Measurements from ENCODE around the gene NUMA1.
A peak's percentile ranks its signal among the peaks of the same experiment; 100 is the strongest.

The NUMA1 gene

DNA sequence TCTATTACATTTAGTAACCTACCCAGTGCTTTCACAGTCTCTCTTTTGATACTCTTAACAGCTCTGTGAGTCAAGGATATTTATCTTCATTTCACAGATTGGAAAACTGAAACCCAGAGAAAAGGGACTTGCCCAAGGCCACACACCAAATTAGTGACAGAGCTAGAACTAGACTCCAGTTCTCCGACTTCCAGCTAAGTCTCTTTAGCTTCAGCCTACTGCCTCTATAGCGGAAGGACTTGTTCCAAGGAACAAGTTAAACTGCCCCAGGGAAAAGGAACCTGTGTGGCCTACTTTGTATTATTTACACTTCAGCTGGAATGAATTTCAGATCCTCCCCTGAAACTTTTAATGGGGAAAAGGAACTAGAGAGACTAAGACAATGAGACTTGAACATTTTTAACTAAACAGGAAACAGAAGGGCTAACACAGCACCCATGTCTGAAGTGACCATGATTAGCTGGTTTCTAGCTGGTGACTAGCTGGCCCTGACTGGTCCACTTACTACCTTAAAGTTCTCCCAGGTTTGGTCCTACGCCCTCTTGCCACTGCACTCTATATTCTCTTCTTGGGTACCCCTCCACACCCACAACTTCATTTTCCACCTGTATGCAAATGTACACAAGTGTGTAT lies 1.6 kb upstream of the NUMA1 start:
- peak overlapping the region; percentile 85 for H3K4me2 ChIP-seq

DNA sequence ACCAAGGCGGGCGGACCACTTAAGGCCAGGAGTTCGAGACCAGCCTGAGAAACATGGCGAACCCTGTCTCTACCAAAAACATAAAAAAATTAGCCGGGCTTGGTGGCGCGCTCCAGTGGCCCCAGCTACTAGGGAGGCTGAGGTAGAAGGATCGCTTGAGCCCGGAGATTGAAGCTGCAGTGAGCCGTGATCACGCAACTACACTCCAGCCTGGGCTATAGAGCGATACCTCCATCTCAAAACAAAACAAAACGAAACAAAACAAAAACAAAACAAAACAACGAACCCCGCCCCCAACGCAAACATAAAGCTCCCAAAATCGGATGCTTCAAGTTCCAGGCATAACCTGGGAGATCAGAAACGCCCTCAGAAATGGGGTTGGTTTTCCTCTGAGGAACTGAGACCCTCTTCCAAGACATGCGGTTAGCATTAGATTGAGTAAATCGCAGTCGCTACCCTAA lies 872 bp upstream of the NUMA1 start:
- Histone ChIP-seq H3K36me3 (peaks cover 5% of the 10 kb centered on the region), H3K9me3 (no peaks in the 10 kb centered on the region), H3K9ac (peak overlapping the region; percentile 69)

More for the DNA sequence above, 1.6 kb upstream of the NUMA1 start:
- H4K20me1 ChIP-seq = peaks cover 26% of the 10 kb centered on the region
- no peaks in the 10 kb centered on the region for H3K27me3 ChIP-seq
- H3K27ac ChIP-seq = 0 out of 2 replicates have a peak overlapping the region, but pooled peaks have one; percentile 20
- H3K4me1 ChIP-seq = peaks cover 45% of the 10 kb centered on the region
- H3K9ac ChIP-seq = no peak overlapping the region
- no peaks in the 10 kb centered on the region; the same call in 1 of the 2 replicates for H3K36me3 ChIP-seq
- H3K9me3 ChIP-seq = no peaks in the 10 kb centered on the region
- no peak overlapping the region for H3K4me3 ChIP-seq
- no peak for TF ChIP-seq Cebpa-rat (IDR thresholded peaks at IDR 0.05)

DNA sequence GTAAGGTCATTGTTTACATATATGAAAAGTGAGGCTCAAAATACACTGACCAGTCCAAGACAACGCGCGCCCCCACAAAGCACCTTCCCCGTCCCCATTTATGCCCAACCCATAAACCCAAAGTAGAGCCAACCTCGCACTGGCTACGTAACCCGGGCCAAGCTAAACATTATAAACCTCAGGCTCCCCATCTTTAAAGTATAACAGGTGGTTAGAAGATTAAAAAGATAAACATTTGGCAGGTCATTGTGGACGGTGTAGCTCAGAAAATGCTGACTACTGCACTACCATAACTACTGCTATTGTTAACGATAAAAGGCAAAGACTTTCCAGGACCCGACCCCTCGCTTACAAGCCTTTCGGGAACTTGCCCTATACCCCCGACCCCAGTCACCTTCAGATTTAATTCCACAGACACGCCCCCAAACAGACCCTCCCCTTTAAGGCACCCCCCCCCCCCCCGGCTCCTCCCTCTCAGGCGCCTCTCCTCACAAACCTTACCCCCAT lies 470 bp downstream of the NUMA1 start:
- Histone ChIP-seq H3K27ac (peak overlapping the region; percentile 83; the same call in 1 of the 2 replicates), H3K36me3 (peaks cover 17% of the 10 kb centered on the region), H3K9me3 (no peaks in the 10 kb centered on the region), H4K20me1 (peaks cover 36% of the 10 kb centered on the region), H3K4me3 (peak overlapping the region; percentile 81), H3K4me1 (peaks cover 53% of the 10 kb centered on the region), H3K9ac (peak overlapping the region; percentile 86), H3K27me3 (no peaks in the 10 kb centered on the region), H3K4me2 (peak overlapping the region; percentile 91)
- no peak for TF ChIP-seq Cebpa-rat (IDR thresholded peaks at IDR 0.05)

More for the DNA sequence above, 872 bp upstream of the NUMA1 start:
- Histone ChIP-seq H3K4me2 (peak overlapping the region; percentile 85), H3K4me1 (peaks cover 46% of the 10 kb centered on the region), H3K27me3 (no peaks in the 10 kb centered on the region), H3K27ac (peak overlapping the region; percentile 75), H3K4me3 (peak overlapping the region; percentile 81), H4K20me1 (peaks cover 30% of the 10 kb centered on the region)
- no peak for TF ChIP-seq Cebpa-rat (IDR thresholded peaks at IDR 0.05)

DNA sequence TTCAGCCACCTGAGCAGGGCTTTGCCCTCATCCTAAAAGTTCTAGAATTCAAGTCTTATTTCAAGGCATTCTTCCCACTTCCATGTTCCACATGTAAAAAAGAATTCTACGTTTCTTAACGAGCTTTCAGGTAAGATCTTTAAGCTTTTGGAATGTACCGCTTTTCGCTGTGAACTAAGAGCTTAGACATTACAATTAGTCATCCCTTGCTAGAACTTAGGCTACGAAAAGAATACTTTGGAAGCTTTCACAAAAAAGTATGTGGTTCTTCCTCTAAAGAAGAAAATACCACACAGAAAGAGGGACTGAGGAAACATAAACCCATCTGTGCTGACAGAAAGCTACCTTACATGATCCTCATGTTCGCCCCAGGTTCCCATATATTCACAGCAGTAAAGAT lies 1.9 kb downstream of the NUMA1 start:
- Histone ChIP-seq H3K4me1 (peaks cover 56% of the 10 kb centered on the region), H3K4me3 (no peak overlapping the region), H3K27me3 (no peaks in the 10 kb centered on the region), H4K20me1 (peaks cover 49% of the 10 kb centered on the region), H3K9me3 (no peaks in the 10 kb centered on the region), H3K36me3 (peaks cover 28% of the 10 kb centered on the region), H3K9ac (peak overlapping the region; percentile 86), H3K4me2 (peak overlapping the region; percentile 91), H3K27ac (no peak overlapping the region)
- TF ChIP-seq Cebpa-rat (IDR thresholded peaks at IDR 0.05) = no peak

DNA sequence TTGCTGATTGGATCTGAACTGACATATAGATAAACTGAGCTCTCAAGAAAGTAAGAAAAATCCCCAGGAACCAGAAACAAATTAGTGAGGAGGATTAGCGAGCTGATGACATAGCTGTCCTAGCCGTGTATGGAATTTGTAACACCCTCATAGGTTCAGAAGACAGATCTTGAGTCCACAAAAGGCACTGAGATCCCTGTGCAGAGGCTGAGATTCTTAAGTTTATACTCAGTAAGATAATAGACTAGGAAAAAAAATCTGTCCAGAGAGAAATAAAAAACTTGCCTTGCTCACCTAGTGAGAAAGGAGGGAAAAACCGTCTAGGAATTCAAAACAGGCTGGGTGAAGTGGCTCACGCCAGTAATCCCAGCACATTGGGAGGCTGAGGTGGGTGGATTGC lies 4.6 kb downstream of the NUMA1 start:
- Histone ChIP-seq H3K4me2 (no peak overlapping the region), H4K20me1 (peaks cover 71% of the 10 kb centered on the region), H3K27ac (0 out of 2 replicates have a peak overlapping the region, but pooled peaks have one; percentile 24), H3K9ac (no peak overlapping the region), H3K9me3 (no peaks in the 10 kb centered on the region), H3K4me1 (peaks cover 67% of the 10 kb centered on the region), H3K4me3 (no peak overlapping the region), H3K36me3 (peaks cover 29% of the 10 kb centered on the region), H3K27me3 (no peaks in the 10 kb centered on the region)
- TF ChIP-seq Cebpa-rat (IDR thresholded peaks at IDR 0.05) = no peak

DNA sequence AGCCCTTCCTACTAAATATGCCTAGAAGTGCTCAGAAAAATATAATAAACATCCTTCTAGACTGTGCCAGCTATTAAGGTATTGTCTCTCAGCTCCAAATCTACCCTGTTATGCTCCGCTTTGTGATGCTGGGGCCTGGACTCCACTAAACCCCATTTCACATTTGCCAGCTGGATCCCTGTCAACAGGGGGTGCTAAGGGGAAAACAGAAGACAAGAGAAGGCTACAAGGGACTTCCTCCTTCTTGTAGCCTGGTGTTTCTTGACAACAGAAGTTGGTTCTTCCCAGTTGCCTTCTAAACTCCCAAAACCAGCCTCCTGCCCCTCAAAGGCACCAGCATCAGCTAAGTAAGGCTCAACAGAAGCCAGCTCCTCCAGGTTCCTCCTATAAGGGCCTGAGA lies 5.2 kb downstream of the NUMA1 start:
- no peaks in the 10 kb centered on the region for H3K9me3 ChIP-seq
- H3K4me1 ChIP-seq = peaks cover 74% of the 10 kb centered on the region
- H4K20me1 ChIP-seq = peaks cover 71% of the 10 kb centered on the region
- H3K36me3 ChIP-seq = peaks cover 29% of the 10 kb centered on the region
- H3K27me3 ChIP-seq = no peaks in the 10 kb centered on the region
- H3K27ac ChIP-seq = peak overlapping the region; percentile 24; the same call in 1 of the 2 replicates
- H3K9ac ChIP-seq = no peak overlapping the region
- no peak overlapping the region for H3K4me3 ChIP-seq
- H3K4me2 ChIP-seq = 0 out of 2 replicates have a peak overlapping the region, but pooled peaks have one; percentile 6
- no peak for TF ChIP-seq Cebpa-rat (IDR thresholded peaks at IDR 0.05)

DNA sequence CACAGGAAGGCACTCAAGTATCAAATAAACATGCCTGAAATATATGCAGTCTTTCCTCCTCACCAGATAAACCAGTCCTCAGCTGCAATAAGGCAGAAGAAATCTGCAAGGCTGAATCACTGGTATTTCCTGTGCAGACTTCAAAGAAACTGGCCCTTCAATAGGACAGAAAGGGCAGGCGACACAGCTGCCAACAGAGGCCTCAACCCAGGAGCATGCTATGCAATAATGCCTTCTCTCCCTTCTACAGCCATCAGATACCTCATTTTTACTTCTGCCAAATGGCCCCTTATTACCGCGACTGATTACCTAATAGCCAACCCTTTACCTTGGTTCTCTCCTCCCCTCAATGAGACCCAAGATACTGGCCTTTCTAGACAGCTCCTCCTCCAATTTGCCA lies 8.0 kb downstream of the NUMA1 start:
- Histone ChIP-seq H3K4me3 (no peak overlapping the region), H3K4me1 (peaks cover 76% of the 10 kb centered on the region), H3K9me3 (no peaks in the 10 kb centered on the region), H3K36me3 (peaks cover 43% of the 10 kb centered on the region), H3K27me3 (no peaks in the 10 kb centered on the region), H3K9ac (0 out of 2 replicates have a peak overlapping the region, but pooled peaks have one; percentile 55), H4K20me1 (peaks cover 68% of the 10 kb centered on the region), H3K4me2 (peak overlapping the region; percentile 55), H3K27ac (peak overlapping the region; percentile 28; the same call in 1 of the 2 replicates)
- TF ChIP-seq Cebpa-rat (IDR thresholded peaks at IDR 0.05) = no peak

DNA sequence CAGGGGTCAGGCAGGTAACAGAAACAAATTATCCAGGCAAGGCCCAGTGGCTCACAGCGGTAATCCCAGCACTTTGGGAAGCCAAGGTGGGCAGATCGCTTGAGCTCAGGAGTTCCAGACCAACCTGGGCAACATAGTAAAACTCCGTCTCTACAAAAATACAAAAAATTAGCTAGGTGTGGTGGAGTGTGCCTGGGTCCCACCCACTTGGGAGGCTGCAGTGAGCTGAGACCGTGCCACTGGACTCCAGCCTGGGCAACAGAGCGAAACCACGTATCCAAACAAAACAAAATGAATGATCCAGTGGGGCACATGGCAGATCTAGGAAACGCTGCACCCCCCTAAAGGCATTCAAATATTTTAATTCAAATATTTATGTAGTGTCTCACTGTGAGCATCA lies 9.9 kb downstream of the NUMA1 start:
- Histone ChIP-seq H4K20me1 (peaks cover 68% of the 10 kb centered on the region), H3K4me1 (peaks cover 77% of the 10 kb centered on the region), H3K9ac (no peak overlapping the region; the same call in 1 of the 2 replicates), H3K36me3 (peaks cover 47% of the 10 kb centered on the region), H3K27me3 (no peaks in the 10 kb centered on the region), H3K27ac (peak overlapping the region; percentile 67; the same call in 1 of the 2 replicates), H3K9me3 (no peaks in the 10 kb centered on the region), H3K4me2 (peak overlapping the region; percentile 65), H3K4me3 (no peak overlapping the region)
- no peak for TF ChIP-seq Cebpa-rat (IDR thresholded peaks at IDR 0.05)

DNA sequence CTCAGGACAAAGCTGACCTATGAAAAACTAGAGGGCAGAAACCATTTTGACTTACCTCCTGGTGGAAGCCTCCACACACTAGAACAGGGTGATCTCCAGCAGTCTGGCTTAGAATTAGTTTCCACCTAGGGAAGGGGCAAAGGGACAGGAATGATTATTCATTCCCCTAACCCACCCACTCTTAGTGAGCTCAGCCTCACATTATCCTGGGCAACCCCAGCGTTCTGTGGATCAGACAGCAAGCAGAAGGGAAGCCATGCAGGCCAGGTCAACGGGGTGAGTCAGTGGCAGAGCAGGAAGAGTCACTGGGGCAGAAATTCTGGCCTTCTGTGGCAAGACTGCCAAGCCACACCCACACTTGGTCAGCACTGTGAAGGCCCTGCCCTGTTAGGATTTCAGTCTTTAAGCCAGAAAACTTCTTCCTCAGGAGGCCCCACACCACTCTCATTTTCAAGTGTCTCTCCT lies 10.5 kb downstream of the NUMA1 start:
- TF ChIP-seq Cebpa-rat (IDR thresholded peaks at IDR 0.05) = no peak
- Histone ChIP-seq H3K27me3 (no peaks in the 10 kb centered on the region), H4K20me1 (peaks cover 67% of the 10 kb centered on the region), H3K27ac (peak overlapping the region; percentile 67), H3K9me3 (no peaks in the 10 kb centered on the region), H3K4me3 (0 out of 2 replicates have a peak overlapping the region, but pooled peaks have one; percentile 14), H3K4me2 (peak overlapping the region; percentile 65), H3K9ac (peak overlapping the region; percentile 63), H3K36me3 (peaks cover 44% of the 10 kb centered on the region), H3K4me1 (peaks cover 71% of the 10 kb centered on the region)

DNA sequence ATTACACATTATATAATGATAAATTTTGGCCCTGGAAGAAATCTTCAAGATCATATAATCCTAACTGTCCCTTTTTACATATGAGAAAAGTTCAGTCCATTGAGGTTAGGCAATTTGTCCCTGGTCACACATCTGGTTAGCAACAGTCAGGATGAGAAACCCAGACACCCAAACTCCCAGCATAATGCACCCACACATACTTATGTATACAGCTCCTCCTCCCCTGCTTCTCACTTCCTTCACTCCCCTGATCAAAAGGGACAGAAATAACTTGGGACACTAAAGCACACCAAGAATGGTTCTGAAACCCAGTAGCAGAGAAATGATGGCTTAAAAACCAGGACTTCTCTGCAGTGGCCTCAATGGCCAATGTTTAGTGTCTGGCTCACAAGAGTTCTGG lies 11.1 kb downstream of the NUMA1 start:
- H3K9me3 ChIP-seq = no peaks in the 10 kb centered on the region
- peaks cover 66% of the 10 kb centered on the region for H4K20me1 ChIP-seq
- peak overlapping the region; percentile 67 for H3K27ac ChIP-seq
- no peak for TF ChIP-seq Cebpa-rat (IDR thresholded peaks at IDR 0.05)
- peak overlapping the region; percentile 63; the same call in 1 of the 2 replicates for H3K9ac ChIP-seq
- no peaks in the 10 kb centered on the region for H3K27me3 ChIP-seq
- H3K4me1 ChIP-seq = peaks cover 71% of the 10 kb centered on the region
- H3K36me3 ChIP-seq = peaks cover 45% of the 10 kb centered on the region
- H3K4me2 ChIP-seq = peak overlapping the region; percentile 65
- H3K4me3 ChIP-seq = peak overlapping the region; percentile 14; the same call in 1 of the 2 replicates
